ENCODE measurements around the gene ANO7. TPM values are rescaled to one million over a fixed set of nuclear protein-coding genes. Genes with fewer than 3 reads are reported as not detected.

Gene ANO7
- total RNA-seq, 1 experiment from 2014 or later = 5.2 TPM

DNA sequence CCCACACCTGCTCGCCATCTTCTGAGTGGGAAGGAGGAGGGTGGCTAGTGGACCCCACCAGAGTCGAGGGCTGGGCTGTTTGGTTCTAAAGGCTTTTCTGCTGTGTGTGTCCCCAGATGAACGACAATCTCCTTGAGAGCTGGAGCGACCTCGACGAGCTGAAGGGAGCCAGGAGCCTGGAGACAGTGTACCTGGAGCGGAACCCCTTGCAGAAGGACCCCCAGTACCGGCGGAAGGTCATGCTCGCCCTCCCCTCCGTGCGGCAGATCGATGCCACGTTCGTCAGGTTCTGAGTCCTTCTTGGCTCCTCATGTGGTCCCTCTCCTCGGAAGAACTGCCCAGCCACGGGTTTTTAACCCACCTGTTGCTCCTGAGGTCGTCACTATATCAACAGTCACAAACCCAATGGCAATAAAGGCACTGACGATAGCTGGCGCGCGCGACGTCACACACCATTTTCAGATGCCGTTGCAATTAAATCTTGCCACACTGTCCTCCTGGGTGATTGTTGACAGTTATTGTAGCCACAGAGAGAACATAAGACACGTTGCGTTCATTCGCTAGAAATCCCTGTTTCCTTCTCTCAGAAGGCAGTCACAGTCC, 5.8 kb upstream of the ANO7 start:
- Mint-ChIP-seq H3K27me3 (ENCODE audit: low read depth) (no peaks in the 10 kb centered on the region; the same call in 1 of the 2 replicates), H3K4me3 (no peak overlapping the region), H3K36me3 (ENCODE audit: insufficient read depth in 1 of 3, low read depth in 3 of 3) (peaks cover 0 to 8% (median 0%) of the 10 kb centered on the region in 3 experiments; a peak in 1 of 7 replicates), H3K4me1 (peaks cover 2 to 12% of the 10 kb centered on the region in 2 experiments; a peak in 2 of 4 replicates), H3K27ac (no peak overlapping the region), H3K9me3 (no peaks in the 10 kb centered on the region)
- TF ChIP-seq, protein P1, sequence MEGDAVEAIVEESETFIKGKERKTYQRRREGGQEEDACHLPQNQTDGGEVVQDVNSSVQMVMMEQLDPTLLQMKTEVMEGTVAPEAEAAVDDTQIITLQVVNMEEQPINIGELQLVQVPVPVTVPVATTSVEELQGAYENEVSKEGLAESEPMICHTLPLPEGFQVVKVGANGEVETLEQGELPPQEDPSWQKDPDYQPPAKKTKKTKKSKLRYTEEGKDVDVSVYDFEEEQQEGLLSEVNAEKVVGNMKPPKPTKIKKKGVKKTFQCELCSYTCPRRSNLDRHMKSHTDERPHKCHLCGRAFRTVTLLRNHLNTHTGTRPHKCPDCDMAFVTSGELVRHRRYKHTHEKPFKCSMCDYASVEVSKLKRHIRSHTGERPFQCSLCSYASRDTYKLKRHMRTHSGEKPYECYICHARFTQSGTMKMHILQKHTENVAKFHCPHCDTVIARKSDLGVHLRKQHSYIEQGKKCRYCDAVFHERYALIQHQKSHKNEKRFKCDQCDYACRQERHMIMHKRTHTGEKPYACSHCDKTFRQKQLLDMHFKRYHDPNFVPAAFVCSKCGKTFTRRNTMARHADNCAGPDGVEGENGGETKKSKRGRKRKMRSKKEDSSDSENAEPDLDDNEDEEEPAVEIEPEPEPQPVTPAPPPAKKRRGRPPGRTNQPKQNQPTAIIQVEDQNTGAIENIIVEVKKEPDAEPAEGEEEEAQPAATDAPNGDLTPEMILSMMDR (conservative IDR thresholded peaks at IDR 0.05) = no peak
- Histone ChIP-seq H3K56ac (ENCODE audit: insufficient read length, low read depth, low read length) (no peak overlapping the region), H4K20me1 (ENCODE audit: control insufficient read depth, insufficient read depth, insufficient read length) (no peaks in the 10 kb centered on the region), H3K4me2 (ENCODE audit: insufficient read depth, insufficient read length, low read length) (no peak overlapping the region), H3T11ph (ENCODE audit: low read length) (no peak overlapping the region), H4K91ac (ENCODE audit: insufficient read length, low read depth, low read length) (no peak overlapping the region), H3K23ac (ENCODE audit: insufficient read length, low read depth, low read length) (no peak overlapping the region), H3K9me3 (ENCODE audit: control insufficient read depth, low read depth, low read length) (no peaks in the 10 kb centered on the region), H3K14ac (ENCODE audit: insufficient read depth, low read length) (no peak overlapping the region), H2BK5ac (ENCODE audit: insufficient read length, low read length) (no peak overlapping the region), H3K27ac (ENCODE audit: insufficient read length, low read depth, low read length) (no peak overlapping the region), H2BK120ac (ENCODE audit: low read depth, low read length, poor library complexity, severe bottlenecking) (no peak overlapping the region), H4K5ac (ENCODE audit: insufficient read length, low read depth, low read length) (no peak overlapping the region), H2BK20ac (ENCODE audit: low read depth, low read length, poor library complexity, severe bottlenecking) (no peak overlapping the region), H2BK15ac (ENCODE audit: low read depth, low read length) (no peak overlapping the region), H3K23me2 (ENCODE audit: insufficient read length, low read depth, low read length, poor library complexity, severe bottlenecking) (no peaks in the 10 kb centered on the region), H4K8ac (replicated peaks; ENCODE audit: insufficient read length, low read depth, low read length) (no peak overlapping the region), H3K4ac (ENCODE audit: low read depth, low read length) (no peak overlapping the region), H3K9ac (ENCODE audit: extremely low read depth, insufficient read length, low read length) (no peak overlapping the region), H3K79me1 (ENCODE audit: insufficient read depth, low read depth, low read length, poor library complexity, severe bottlenecking) (no peaks in the 10 kb centered on the region), H3K18ac (ENCODE audit: insufficient read length, low read depth, low read length) (no peak overlapping the region), H3K4me1 (ENCODE audit: insufficient read depth, low read length) (no peaks in the 10 kb centered on the region), H3K79me2 (ENCODE audit: insufficient read depth, low read length) (no peaks in the 10 kb centered on the region), H2AFZ (ENCODE audit: low read length) (no peak overlapping the region), H2AK5ac (ENCODE audit: insufficient read length, low read length) (no peak overlapping the region), H2BK12ac (ENCODE audit: insufficient read length, low read depth, low read length) (no peak overlapping the region), H3K27me3 (ENCODE audit: insufficient read depth, low read length) (no peaks in the 10 kb centered on the region)
- no peak for DNase-seq
- no CpG with 5 or more reads among the region's 28 CpGs for whole genome bisulfite sequencing (ENCODE audit: extremely low coverage, insufficient read length, low lambda C conversion rate)
